Ovary (tissue), 3 donors: ENCODE measurements around the gene BSX.

Experiments
- CTCF ChIP-seq, 3 donors: fragments of 450-650 bp in 2 of 3; fragments of 200-600 bp in 1 of 3; IDR thresholded peaks; one replicate each; pipeline versions ENCODE4 v1.5.1 to v1.8.0; 2016 to 2022; ENCODE audit warnings: antibody characterized with exemption in 3 of 3, mild to moderate bottlenecking in 1 of 3
- EP300 ChIP-seq: sonication (generic); formaldehyde crosslinking; IDR thresholded peaks from one replicate; pipeline ENCODE4 v1.6.1; 2017; ENCODE audit warnings: antibody characterized with exemption
- donor health status: DM: no; HTN: no; CAD: no.

GRCh38 chr11:122981388-122982264 is at the start of gene BSX:
- no peak for TF ChIP-seq CTCF (IDR thresholded peaks at IDR 0.05)
- no peak for TF ChIP-seq EP300
